Aorta (tissue), 5 donors: Measurements from ENCODE around the gene TBX19. TPM values are rescaled to one million over a fixed set of nuclear protein-coding genes. Genes with fewer than 3 reads are reported as not detected.

Experiments used
- ATAC-seq: fragments of 200-7000 bp; cut with Tn5 transposase; one replicate; pipeline ENCODE4 v1.9.1; 2022; ENCODE audit warnings: moderate library complexity; ENCODE audit not compliant: low FRiP score
- DNase-seq, 2 donors: peaks; one replicate each; pipeline ENCODE4 v3.0.0-alpha.2; 2020
- H3K27ac ChIP-seq, 2 donors: one replicate each; pipeline ENCODE4 v1.5.1; 2013; ENCODE audit warnings: low read length in 2 of 2, mild to moderate bottlenecking in 2 of 2, moderate library complexity in 2 of 2, control low read depth in 1 of 2, inconsistent platforms in 1 of 2, low read depth in 1 of 2
- H3K27me3 ChIP-seq, 2 donors: one replicate each; pipeline ENCODE4 v1.6.1; 2013; ENCODE audit warnings: control low read depth in 1 of 2, low read length in 1 of 2, mild to moderate bottlenecking in 1 of 2, moderate library complexity in 1 of 2; ENCODE audit not compliant: insufficient read depth in 2 of 2, control insufficient read depth in 1 of 2
- H3K36me3 ChIP-seq, 2 donors: one replicate each; pipeline ENCODE4 v1.6.1; 2013; ENCODE audit warnings: control low read depth in 1 of 2, low read length in 1 of 2, mild to moderate bottlenecking in 1 of 2; ENCODE audit not compliant: insufficient read depth in 2 of 2, control insufficient read depth in 1 of 2
- H3K4me1 ChIP-seq, 2 donors: one replicate each; pipeline ENCODE4 v1.6.1; 2013; ENCODE audit warnings: low read length in 2 of 2, control low read depth in 1 of 2, mild to moderate bottlenecking in 1 of 2, moderate library complexity in 1 of 2; ENCODE audit not compliant: insufficient read depth in 2 of 2, control insufficient read depth in 1 of 2
- H3K4me3 ChIP-seq, 2 donors: one replicate each; pipeline ENCODE4 v1.5.1; 2013; ENCODE audit warnings: low read length in 2 of 2, control low read depth in 1 of 2, mild to moderate bottlenecking in 1 of 2
- H3K9me3 ChIP-seq: one replicate; pipeline ENCODE4 v1.6.1; 2013; ENCODE audit warnings: mild to moderate bottlenecking, low read length; ENCODE audit not compliant: control insufficient read depth
- WGBS, 2 donors: extraction: QIAGEN DNeasy Blood & Tissue Kit; methylation state at CpG; one replicate each; pipeline ENCODE4 v1.1.7; 2013; 5-methylcytosine and 5-hydroxymethylcytosine counted together
- intact Hi-C, 2 donors: fragments of 100-400 bp; cut with DNase I; formaldehyde crosslinking; loops; one replicate each; pipeline versions ENCODE4 v1.14.2 to v1.15.0; 2022
- polyA plus RNA-seq, 2 donors: library from polyadenylated mRNA; stranded (reverse); fragments of 200-250 nt; gene quantifications; one replicate each; pipeline ENCODE4 v1.2.3, GENCODE V29; 2013
- total RNA-seq, 2 donors: library from RNA; stranded (reverse); fragmentation: NEBNext Ultra II Directional; extraction: Animal tissue kit (Norgen Biotek cat#: 25700); gene quantifications; one replicate each; pipeline ENCODE4 v1.2.1, GENCODE V29; 2021
- donor health status: healthy with polysubstance abuse.
- donor health status: Bipolar disorder and iron deficiency.
- donor health status: DM: no; HTN: no; CAD: no.
- donor health status: DM: no; HTN: no; CAD: no.
- donor health status: DM: yes; HTN: yes; CAD: no.

Gene TBX19
- total and polyA plus RNA-seq, 4 donors, result 0.50 to 8.8 (median 4.8) TPM

DNA sequence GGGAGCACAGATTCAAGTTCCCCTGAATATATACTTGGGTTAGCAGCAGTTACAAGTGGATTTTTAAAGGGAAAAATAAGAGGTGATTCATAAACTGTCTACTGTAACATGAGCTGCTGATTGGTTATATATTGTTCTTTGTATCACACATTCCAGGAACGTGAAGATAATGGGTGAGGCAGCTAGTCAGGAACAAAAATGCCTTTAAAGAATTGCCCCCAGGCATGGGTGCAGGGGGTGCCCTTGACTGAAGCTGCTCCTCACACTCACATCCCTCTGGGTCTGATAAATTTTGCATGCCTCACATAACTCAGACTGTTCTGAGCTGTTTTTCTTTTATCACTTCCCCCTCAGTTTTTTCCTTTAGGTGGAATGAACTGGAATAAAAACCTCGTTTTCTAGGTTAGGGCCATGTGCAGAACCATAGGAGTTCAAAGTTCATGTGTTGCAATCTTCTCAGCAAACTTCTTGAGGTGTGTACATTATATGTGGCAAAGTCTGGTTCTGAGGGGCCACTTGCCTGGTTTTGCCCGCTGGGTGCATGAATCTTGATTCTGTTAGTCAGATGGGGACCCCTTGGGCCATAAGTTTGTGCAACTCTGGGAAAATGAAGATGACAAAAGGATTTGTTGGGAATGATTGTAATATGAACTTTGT lies 21.1 kb downstream of the TBX19 start:
- H3K9me3 ChIP-seq, result no peaks in the 10 kb centered on the region
- H3K27me3 ChIP-seq, result no peaks in the 10 kb centered on the region
- H3K4me3 ChIP-seq, result no peak overlapping the region
- WGBS, 2 donors, result 61 to 64% methylated on average over 3 of the region's 3 CpGs
- no peak overlapping the region for H3K27ac ChIP-seq
- intact Hi-C loops, result no loop called here
- DNase-seq, result no peak
- peaks cover 0 to 2% of the 10 kb centered on the region in 2 donors for H3K36me3 ChIP-seq
- no peak for ATAC-seq
- H3K4me1 ChIP-seq, result no peaks in the 10 kb centered on the region

DNA sequence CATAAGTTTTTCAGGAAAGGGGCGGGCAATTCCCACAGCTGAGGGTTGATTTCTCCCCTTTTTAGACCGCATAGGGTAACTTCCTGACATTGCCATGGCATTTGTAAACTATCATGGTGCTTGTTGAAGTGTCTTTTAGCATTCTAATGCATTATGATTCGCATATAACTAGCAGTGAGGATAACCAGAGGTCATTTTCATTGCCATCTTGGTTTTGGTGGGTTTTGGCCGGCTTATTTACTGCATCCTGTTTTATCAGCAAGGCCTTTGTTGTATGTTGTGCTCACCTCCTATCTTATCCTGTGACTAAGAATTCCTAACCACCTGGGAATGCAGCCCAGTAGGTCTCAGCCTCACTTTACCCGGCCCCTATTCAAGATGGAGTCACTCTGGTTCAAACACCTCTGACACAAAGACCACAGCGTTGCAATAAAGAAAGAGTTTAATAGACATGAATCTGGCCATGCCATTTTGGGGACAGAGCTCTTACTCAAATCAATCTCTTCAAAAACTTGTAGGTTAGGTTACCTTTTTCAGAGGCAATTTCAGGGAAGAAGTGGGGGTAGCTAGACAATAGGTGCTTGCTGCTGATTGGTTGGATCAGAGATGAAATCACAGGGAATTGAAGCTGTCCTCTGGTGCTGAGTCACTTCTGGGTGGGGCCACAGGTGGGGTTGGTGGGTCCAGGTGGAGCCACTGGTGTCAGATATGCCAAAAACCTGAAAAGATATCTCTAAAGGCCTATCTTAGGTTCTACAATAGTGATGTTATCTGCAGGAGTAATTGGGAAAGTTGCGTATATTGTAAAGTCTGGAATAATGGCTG lies 23.3 kb downstream of the TBX19 start:
- Histone ChIP-seq H3K9me3 (no peaks in the 10 kb centered on the region), H3K4me3 (no peak overlapping the region), H3K27me3 (no peaks in the 10 kb centered on the region), H3K27ac (no peak overlapping the region), H3K4me1 (no peaks in the 10 kb centered on the region), H3K36me3 (peaks cover 0 to 6% of the 10 kb centered on the region in 2 donors)
- intact Hi-C loops, result no loop called here
- no peak for DNase-seq
- WGBS, 2 donors, result 91 to 92% methylated on average over 7 of the region's 7 CpGs
- no peak for ATAC-seq

DNA sequence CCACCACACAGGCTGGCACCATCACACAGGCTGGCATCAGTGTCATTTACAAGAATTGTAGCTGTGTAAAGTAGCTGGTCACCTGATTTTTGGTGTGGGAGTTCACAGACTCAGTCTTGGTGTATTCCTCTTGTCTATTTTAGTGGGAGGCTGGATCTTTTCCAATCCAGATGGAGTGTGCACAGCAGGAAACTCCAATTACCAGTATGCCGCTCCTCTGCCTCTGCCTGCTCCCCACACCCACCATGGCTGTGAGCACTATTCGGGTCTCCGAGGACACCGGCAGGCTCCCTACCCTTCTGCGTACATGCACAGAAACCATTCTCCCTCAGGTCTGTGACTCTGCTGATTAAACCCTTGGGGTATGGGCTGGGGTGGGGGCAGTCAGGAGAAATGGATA lies 24.2 kb downstream of the TBX19 start:
- Histone ChIP-seq H3K4me3 (no peak overlapping the region), H3K9me3 (no peaks in the 10 kb centered on the region), H3K4me1 (no peaks in the 10 kb centered on the region), H3K27me3 (no peaks in the 10 kb centered on the region), H3K27ac (no peak overlapping the region), H3K36me3 (peaks cover 0 to 6% of the 10 kb centered on the region in 2 donors)
- intact Hi-C loops, result no loop called here
- no peak for DNase-seq
- ATAC-seq, result no peak
- WGBS, 2 donors, result 97 to 98% methylated on average over 5 of the region's 5 CpGs

DNA sequence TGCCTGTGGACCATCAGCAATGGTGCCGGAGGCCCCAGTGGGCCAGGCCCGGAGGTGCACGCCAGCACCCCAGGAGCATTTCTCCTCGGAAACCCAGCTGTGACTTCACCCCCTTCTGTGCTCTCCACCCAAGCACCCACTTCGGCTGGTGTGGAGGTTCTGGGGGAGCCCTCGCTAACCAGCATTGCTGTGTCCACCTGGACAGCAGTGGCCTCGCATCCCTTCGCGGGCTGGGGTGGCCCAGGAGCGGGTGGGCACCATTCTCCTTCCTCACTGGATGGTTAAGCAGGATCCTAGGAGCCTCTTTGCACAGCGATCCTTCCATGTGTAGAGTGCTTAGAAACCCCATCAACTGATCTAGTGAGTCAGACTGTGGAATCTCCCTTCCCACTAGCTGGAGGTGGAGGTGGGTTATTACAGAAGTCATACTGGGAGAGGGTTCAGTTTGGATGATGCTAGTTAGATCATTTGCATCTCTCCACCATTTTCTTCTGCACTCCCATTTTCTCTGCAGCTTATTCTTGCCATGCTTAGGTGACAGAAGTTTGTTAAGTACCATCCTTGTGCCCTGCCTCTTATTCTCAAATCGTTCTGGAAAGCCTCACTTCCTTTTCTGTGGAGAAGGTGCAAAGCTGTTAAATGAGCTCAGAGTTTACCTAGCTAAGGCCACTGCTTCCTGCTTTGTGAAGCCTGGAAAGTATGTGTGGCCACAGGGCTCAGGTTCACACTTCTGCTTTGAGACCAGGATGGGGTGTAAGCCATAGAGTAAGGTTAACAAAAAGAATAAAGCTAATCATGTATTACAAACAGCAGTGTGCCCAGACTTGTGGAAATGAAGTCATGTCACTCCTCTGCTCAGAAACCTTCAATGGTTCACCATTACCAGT lies 32.3 kb downstream of the TBX19 start:
- intact Hi-C loops, result loop anchor here in 1 of 2 donors (10.0 kb wide), 1 partner anchor 218 kb away; no protein-coding TSS in a partner anchor
- Histone ChIP-seq H3K36me3 (peaks cover 3 to 10% of the 10 kb centered on the region in 2 donors), H3K9me3 (no peaks in the 10 kb centered on the region), H3K27me3 (no peaks in the 10 kb centered on the region), H3K27ac (no peak overlapping the region), H3K4me3 (no peak overlapping the region), H3K4me1 (no peaks in the 10 kb centered on the region)
- WGBS, 2 donors, result 94% methylated on average over 12 of the region's 12 CpGs
- no peak for DNase-seq
- no peak for ATAC-seq

DNA sequence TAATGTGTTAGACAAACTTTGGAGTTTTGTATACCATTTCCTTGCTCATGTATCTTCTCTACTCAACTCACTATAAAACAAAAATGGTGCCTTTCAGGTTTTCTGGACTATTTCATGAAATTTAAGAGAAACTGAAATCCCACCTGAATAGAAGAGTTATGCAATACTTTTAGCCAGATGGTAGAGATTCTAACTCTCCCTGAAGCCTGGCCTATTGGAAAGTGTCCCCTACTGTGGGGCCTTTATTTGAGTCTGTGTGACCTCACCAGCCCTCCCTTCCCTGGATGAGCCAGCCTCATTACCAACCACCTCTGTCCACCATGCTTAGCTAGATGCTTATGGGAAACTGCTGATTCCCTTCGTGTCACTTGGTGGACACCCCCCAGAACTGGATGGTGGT lies 35.5 kb downstream of the TBX19 start:
- Histone ChIP-seq H3K27me3 (no peaks in the 10 kb centered on the region), H3K27ac (no peak overlapping the region), H3K4me3 (no peak overlapping the region), H3K36me3 (peaks cover 3 to 8% of the 10 kb centered on the region in 2 donors), H3K9me3 (no peaks in the 10 kb centered on the region), H3K4me1 (peaks cover 0 to 2% of the 10 kb centered on the region in 2 donors)
- intact Hi-C loops, result loop anchor here in 1 of 2 donors (10.0 kb wide), 1 partner anchor 221 kb away; no protein-coding TSS in a partner anchor
- ATAC-seq, result no peak
- 100% methylated on average over 1 of the region's 1 CpG for WGBS, 2 donors
- DNase-seq, result no peak

DNA sequence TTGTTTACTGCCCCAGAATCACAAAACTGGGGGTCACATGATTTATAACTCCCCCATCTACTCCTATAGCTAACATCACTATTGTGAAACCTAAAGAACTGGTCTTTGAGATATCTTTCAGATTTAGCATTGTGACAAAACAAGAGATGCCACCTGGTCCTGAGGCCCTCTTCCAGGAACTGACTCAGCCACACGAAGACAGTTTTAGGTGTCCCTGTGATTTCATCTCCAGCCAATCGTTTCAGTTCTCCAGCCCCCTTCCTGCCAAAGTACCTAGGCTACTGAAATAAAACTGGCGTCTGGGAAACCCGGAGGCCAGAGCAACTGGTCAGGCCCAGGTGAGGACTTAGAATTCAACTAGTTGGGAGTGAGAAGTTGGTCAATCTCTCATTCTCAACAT lies 36.6 kb downstream of the TBX19 start:
- no peak for ATAC-seq
- no peak overlapping the region for H3K27ac ChIP-seq
- 90 to 93% methylated on average over 4 of the region's 4 CpGs for WGBS, 2 donors
- no peaks in the 10 kb centered on the region for H3K9me3 ChIP-seq
- no peak overlapping the region for H3K4me3 ChIP-seq
- peaks cover 3 to 8% of the 10 kb centered on the region in 2 donors for H3K36me3 ChIP-seq
- intact Hi-C loops, result loop anchor here in 1 of 2 donors (10.0 kb wide), 1 partner anchor 223 kb away; no protein-coding TSS in a partner anchor
- H3K4me1 ChIP-seq, result peaks cover 0 to 2% of the 10 kb centered on the region in 2 donors
- DNase-seq, result no peak
- H3K27me3 ChIP-seq, result no peaks in the 10 kb centered on the region

DNA sequence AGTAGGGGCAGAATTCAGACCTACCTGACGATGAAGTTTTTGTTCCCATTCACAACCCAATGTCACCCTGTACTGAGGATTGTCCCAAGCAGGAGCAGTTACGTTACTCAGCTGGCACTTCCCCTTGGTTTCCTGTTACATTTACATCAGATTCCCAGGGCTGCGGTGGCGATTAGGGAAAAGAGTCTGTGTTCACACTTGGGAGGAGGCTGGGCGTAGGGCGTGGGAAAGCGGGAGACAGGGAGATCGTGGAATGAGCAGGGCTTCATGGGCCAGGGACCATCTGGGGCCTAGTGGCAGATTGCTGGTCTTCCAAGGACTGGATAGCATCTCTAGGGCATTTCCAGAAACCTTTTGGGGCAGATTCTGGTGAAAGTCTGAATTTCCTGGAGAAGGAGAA lies 39.0 kb downstream of the TBX19 start:
- no peaks in the 10 kb centered on the region for H3K36me3 ChIP-seq
- H3K27ac ChIP-seq, result no peak overlapping the region
- DNase-seq (no peak), ATAC-seq (no peak)
- H3K9me3 ChIP-seq, result no peaks in the 10 kb centered on the region
- peaks cover 0 to 2% of the 10 kb centered on the region in 2 donors for H3K4me1 ChIP-seq
- 59 to 71% methylated on average over 8 of the region's 8 CpGs for WGBS, 2 donors
- H3K4me3 ChIP-seq, result no peak overlapping the region
- intact Hi-C loops, result loop anchor here (10.0 kb wide), 1 partner anchor 225 kb away; no protein-coding TSS in a partner anchor
- no peaks in the 10 kb centered on the region for H3K27me3 ChIP-seq

DNA sequence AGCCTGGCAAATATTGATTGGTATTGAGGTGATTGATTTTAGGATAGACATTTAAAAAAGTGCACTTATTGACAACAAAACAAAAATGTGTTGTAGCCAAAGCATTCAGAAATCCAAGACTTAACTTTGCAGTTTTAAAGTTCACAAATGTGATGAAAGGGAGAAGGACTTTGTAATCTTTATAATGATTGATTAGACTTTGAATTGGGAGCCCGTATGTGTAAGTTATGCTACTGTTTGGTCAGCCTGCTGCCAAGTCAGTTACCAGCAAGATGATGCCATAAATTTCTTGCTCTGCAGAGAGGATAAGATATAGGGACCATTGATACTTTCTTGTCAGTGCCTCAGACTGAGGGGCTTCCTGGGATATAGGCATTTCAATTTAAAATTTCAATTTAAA lies 39.5 kb downstream of the TBX19 start:
- no peak for ATAC-seq
- 81 to 85% methylated on average over 1 of the region's 1 CpG for WGBS, 2 donors
- intact Hi-C loops, result loop anchor here in 1 of 2 donors (10.0 kb wide), 1 partner anchor 225 kb away; no protein-coding TSS in a partner anchor

More for the DNA sequence above, 39.5 kb downstream of the TBX19 start:
- Histone ChIP-seq H3K27me3 (no peaks in the 10 kb centered on the region), H3K4me1 (peaks cover 0 to 2% of the 10 kb centered on the region in 2 donors), H3K4me3 (no peak overlapping the region), H3K36me3 (peaks cover 0 to 2% of the 10 kb centered on the region in 2 donors), H3K9me3 (no peaks in the 10 kb centered on the region), H3K27ac (no peak overlapping the region)
- DNase-seq, result no peak
